SJCRH30 (cell line): Measurements from ENCODE around the gene NMT1. TPM values are rescaled to one million over a fixed set of nuclear protein-coding genes. Genes with fewer than 3 reads are reported as not detected.

ENCODE experiments used
- total RNA-seq: library from RNA; depleted of rRNA; stranded (reverse); fragments of >200 nt; shearing (Covaris generic); gene quantifications from 2 replicates; pipeline ENCODE4 v1.2.3, GENCODE V29; 2014; rRNA removed

Gene NMT1
- total RNA-seq, 1 experiment from 2014 or later, result 72.0 TPM

Other genes with a start within 250 kb of the NMT1 start
- 45.9 and 47.4 TPM in 2 replicates for gene GJC1, start 231.0 kb upstream of the NMT1 start, total RNA-seq
- gene HIGD1B, start 213.4 kb upstream of the NMT1 start, total RNA-seq, result not detected in 2 replicates
- 153 and 172 TPM in 2 replicates for gene EFTUD2, start 161.9 kb upstream of the NMT1 start, total RNA-seq
- 0.14 TPM in 1 of 2 replicates, not detected in the other for gene GFAP, start 145.8 kb upstream of the NMT1 start, total RNA-seq
- gene KIF18B, start 113.5 kb upstream of the NMT1 start, total RNA-seq, result 31.0 and 36.3 TPM in 2 replicates
- 0.08 and 0.10 TPM in 2 replicates for gene C1QL1, start 93.0 kb upstream of the NMT1 start, total RNA-seq
- gene DCAKD, start 9.7 kb upstream of the NMT1 start, total RNA-seq, result 43.3 and 45.1 TPM in 2 replicates
- 5.8 and 8.2 TPM in 2 replicates for gene PLCD3, start 71.2 kb downstream of the NMT1 start, total RNA-seq
- 0.33 and 0.61 TPM in 2 replicates for gene ACBD4, start 74.4 kb downstream of the NMT1 start, total RNA-seq
- gene HEXIM1, start 87.2 kb downstream of the NMT1 start, total RNA-seq, result 9.7 and 10.5 TPM in 2 replicates
- 6.2 and 6.3 TPM in 2 replicates for gene HEXIM2, start 100.6 kb downstream of the NMT1 start, total RNA-seq
- 0.91 and 1.1 TPM in 2 replicates for gene FMNL1, start 160.6 kb downstream of the NMT1 start, total RNA-seq
- 0.08 TPM in 1 of 2 replicates, not detected in the other for gene SPATA32, start 200.8 kb downstream of the NMT1 start, total RNA-seq